Type B pancreatic cell (in vitro differentiated cells): Measurements from ENCODE around the gene DENND6B. TPM values are rescaled to one million over a fixed set of nuclear protein-coding genes. Genes with fewer than 3 reads are reported as not detected.
A peak's percentile ranks its signal among the peaks of the same experiment; 100 is the strongest.

Experiments used
- DNase-seq: peaks from one replicate; pipeline ENCODE4 v3.0.0; 2021; ENCODE audit warnings: mixed read lengths; ENCODE audit not compliant: unreplicated experiment; ENCODE audit errors: extremely low spot score
- H3K27ac Mint-ChIP-seq: 2 replicates; pipeline ENCODE4 v1.8.0; 2021; ENCODE audit warnings: mild to moderate bottlenecking, mixed read lengths
- H3K27me3 Mint-ChIP-seq: 2 replicates; pipeline ENCODE4 v1.8.0; 2021; ENCODE audit warnings: mixed read lengths
- H3K36me3 Mint-ChIP-seq: 2 replicates; pipeline ENCODE4 v1.8.0; 2021; ENCODE audit warnings: mixed read lengths
- H3K4me1 Mint-ChIP-seq: one replicate; pipeline ENCODE4 v1.8.0; 2021; ENCODE audit warnings: mixed read lengths; ENCODE audit not compliant: unreplicated experiment
- H3K4me3 Mint-ChIP-seq: 2 replicates; pipeline ENCODE4 v1.8.0; 2021; ENCODE audit warnings: mild to moderate bottlenecking, mixed read lengths
- H3K9me3 Mint-ChIP-seq: 2 replicates; pipeline ENCODE4 v1.8.0; 2021; ENCODE audit warnings: mixed read lengths
- CTCF ChIP-seq: fragments of 200-600 bp; sonication (generic); conservative IDR thresholded peaks from 2 replicates; pipeline ENCODE4 v1.5.0; 2021; ENCODE audit warnings: antibody characterized with exemption, mild to moderate bottlenecking
- total RNA-seq: library from RNA; stranded (reverse); gene quantifications from 2 replicates; pipeline ENCODE4 v1.2.1, GENCODE V29; 2021; ENCODE audit warnings: low replicate concordance

DENND6B gene
- total RNA-seq, 1 donor from 2014 or later, result 25.6 TPM

- Mint-ChIP-seq H3K9me3 (no peaks in the 10 kb centered on the region), H3K4me3 (no peak overlapping the region), H3K27me3 (no peaks in the 10 kb centered on the region)
Observed at GRCh38 chr22:50315289-50316113, 11.3 kb downstream of the DENND6B start.

GRCh38 chr22:50314455-50315288 lies 12.1 kb downstream of the DENND6B start:
- Mint-ChIP-seq H3K9me3 (no peaks in the 10 kb centered on the region), H3K4me1 (no peaks in the 10 kb centered on the region), H3K27me3 (no peaks in the 10 kb centered on the region), H3K27ac (no peak overlapping the region), H3K36me3 (no peaks in the 10 kb centered on the region), H3K4me3 (no peak overlapping the region)
- TF ChIP-seq CTCF, result no peak
- DNase-seq, result no peak

More at GRCh38 chr22:50315289-50316113, 11.3 kb downstream of the DENND6B start:
- no peak for DNase-seq
- Mint-ChIP-seq H3K36me3 (no peaks in the 10 kb centered on the region), H3K4me1 (no peaks in the 10 kb centered on the region), H3K27ac (peak overlapping the region; percentile 54)
- no peak for TF ChIP-seq CTCF

GRCh38 chr22:50314081-50314454 lies 12.7 kb downstream of the DENND6B start:
- no peaks in the 10 kb centered on the region for H3K27me3 Mint-ChIP-seq
- H3K9me3 Mint-ChIP-seq, result no peaks in the 10 kb centered on the region
- H3K4me1 Mint-ChIP-seq, result no peaks in the 10 kb centered on the region
- H3K36me3 Mint-ChIP-seq, result no peaks in the 10 kb centered on the region
- no peak overlapping the region for H3K27ac Mint-ChIP-seq
- no peak overlapping the region for H3K4me3 Mint-ChIP-seq
- no peak for TF ChIP-seq CTCF
- DNase-seq, result no peak

- DNase-seq, result no peak
- peaks cover 3% of the 10 kb centered on the region for H3K4me1 Mint-ChIP-seq
- no peak overlapping the region for H3K4me3 Mint-ChIP-seq
- no peaks in the 10 kb centered on the region for H3K36me3 Mint-ChIP-seq
- no peak for TF ChIP-seq CTCF
- H3K27me3 Mint-ChIP-seq, result no peaks in the 10 kb centered on the region
- no peaks in the 10 kb centered on the region for H3K9me3 Mint-ChIP-seq
- H3K27ac Mint-ChIP-seq, result no peak overlapping the region
Observed at GRCh38 chr22:50313600-50313999, 13.2 kb downstream of the DENND6B start.

- Mint-ChIP-seq H3K27me3 (no peaks in the 10 kb centered on the region), H3K4me1 (peaks cover 5% of the 10 kb centered on the region), H3K4me3 (no peak overlapping the region), H3K9me3 (no peaks in the 10 kb centered on the region), H3K36me3 (no peaks in the 10 kb centered on the region), H3K27ac (no peak overlapping the region)
- no peak for DNase-seq
- no peak for TF ChIP-seq CTCF
Observed at GRCh38 chr22:50313021-50313420, 13.8 kb downstream of the DENND6B start.
